ENCODE data around the gene EBP. TPM values are rescaled to one million over a fixed set of nuclear protein-coding genes. Genes with fewer than 3 reads are reported as not detected.
"Not testable (repeated sequence)": the region's sequence is repeated elsewhere in the genome, so short reads cannot be mapped to it uniquely, and the experiment has no call there.

Gene EBP
- polyA plus RNA-seq, 6 donors from 2014 or later, result 54.3 to 83.5 (median 64.1) TPM

- Mint-ChIP-seq H3K27ac (peak overlapping the region in 2 of 6 donors; percentile 37 to 87), H3K4me3 (no peak overlapping the region), H3K9me3 (peaks cover 0 to 5% (median 0%) of the 10 kb centered on the region in 7 donors), H3K27me3 (no peaks in the 10 kb centered on the region), H3K4me1 (peaks cover 8 to 19% (median 11%) of the 10 kb centered on the region in 3 donors), H3K36me3 (peaks cover 11 to 15% of the 10 kb centered on the region in 2 donors)
- no peak for ATAC-seq (ENCODE audit: low read depth in 2 of 2)
- no peak for DNase-seq
Measured at GRCh38 chrX:48516987-48517386, 4.6 kb upstream of the EBP start.

- not testable (repeated sequence) for DNase-seq; H3K9me3 Mint-ChIP-seq; ATAC-seq (ENCODE audit: low read depth in 2 of 2); H3K27ac Mint-ChIP-seq; H3K27me3 Mint-ChIP-seq; H3K4me3 Mint-ChIP-seq
- Mint-ChIP-seq H3K4me1 (peaks cover 8 to 30% (median 17%) of the 10 kb centered on the region in 3 donors), H3K36me3 (peaks cover 11 to 15% of the 10 kb centered on the region in 2 donors)
Measured at GRCh38 chrX:48519481-48519880, 2.1 kb upstream of the EBP start.

GRCh38 chrX:48520455-48520854, 1.2 kb upstream of the EBP start:
- Mint-ChIP-seq H3K36me3 (peaks cover 6 to 8% of the 10 kb centered on the region in 2 donors), H3K27me3 (no peaks in the 10 kb centered on the region), H3K4me3 (peak overlapping the region; percentile 52 to 99 (median 89)), H3K27ac (peak overlapping the region in 2 of 6 donors; percentile 20 to 94), H3K4me1 (peaks cover 8 to 30% (median 17%) of the 10 kb centered on the region in 3 donors), H3K9me3 (peaks cover 0 to 5% (median 0%) of the 10 kb centered on the region in 7 donors)
- ATAC-seq (ENCODE audit: low read depth in 2 of 2), result no peak
- no peak for DNase-seq

GRCh38 chrX:48520976-48521352, 644 bp upstream of the EBP start:
- DNase-seq, result no peak
- peaks cover 8 to 30% (median 17%) of the 10 kb centered on the region in 3 donors for H3K4me1 Mint-ChIP-seq
- peak overlapping the region; percentile 80 to 99 (median 92) for H3K4me3 Mint-ChIP-seq
- H3K27me3 Mint-ChIP-seq, result no peaks in the 10 kb centered on the region
- peak overlapping the region; percentile 20 to 99 (median 94) for H3K27ac Mint-ChIP-seq
- no peak for ATAC-seq (ENCODE audit: low read depth in 2 of 2)
- peaks cover 0 to 5% (median 0%) of the 10 kb centered on the region in 7 donors for H3K9me3 Mint-ChIP-seq
- peaks cover 5% of the 10 kb centered on the region in 2 donors for H3K36me3 Mint-ChIP-seq

GRCh38 chrX:48522291-48522690, 683 bp downstream of the EBP start:
- peaks cover 0 to 5% (median 0%) of the 10 kb centered on the region in 7 donors for H3K9me3 Mint-ChIP-seq
- peaks cover 0 to 5% of the 10 kb centered on the region in 2 donors for H3K36me3 Mint-ChIP-seq
- ATAC-seq (ENCODE audit: low read depth in 2 of 2) (no peak), DNase-seq (no peak)
- H3K4me1 Mint-ChIP-seq, result peaks cover 12 to 30% (median 17%) of the 10 kb centered on the region in 3 donors
- no peaks in the 10 kb centered on the region for H3K27me3 Mint-ChIP-seq
- peak overlapping the region in 3 of 6 donors; percentile 20 to 92 (median 70) for H3K27ac Mint-ChIP-seq
- H3K4me3 Mint-ChIP-seq, result peak overlapping the region; percentile 80 to 99 (median 92)

- Mint-ChIP-seq H3K4me1 (peaks cover 12 to 30% (median 17%) of the 10 kb centered on the region in 3 donors), H3K36me3 (peaks cover 0 to 10% of the 10 kb centered on the region in 2 donors), H3K9me3 (peaks cover 0 to 5% (median 0%) of the 10 kb centered on the region in 7 donors), H3K27me3 (no peaks in the 10 kb centered on the region), H3K4me3 (peak overlapping the region; percentile 32 to 83 (median 60)), H3K27ac (peak overlapping the region in 1 of 6 donors; percentile 61)
- ATAC-seq (ENCODE audit: low read depth in 2 of 2) (no peak), DNase-seq (no peak)
Measured at GRCh38 chrX:48523682-48524081, 2.1 kb downstream of the EBP start.

- H3K9me3 Mint-ChIP-seq; ATAC-seq (ENCODE audit: low read depth in 2 of 2); H3K27ac Mint-ChIP-seq; H3K27me3 Mint-ChIP-seq; H3K4me3 Mint-ChIP-seq; DNase-seq: not testable (repeated sequence)
- peaks cover 6 to 20% (median 11%) of the 10 kb centered on the region in 3 donors for H3K4me1 Mint-ChIP-seq
- H3K36me3 Mint-ChIP-seq, result peaks cover 0 to 10% of the 10 kb centered on the region in 2 donors
Measured at GRCh38 chrX:48525853-48526252, 4.2 kb downstream of the EBP start.

- ATAC-seq (ENCODE audit: low read depth in 2 of 2), result no peak
- peaks cover 0 to 4% (median 0%) of the 10 kb centered on the region in 3 donors for H3K4me1 Mint-ChIP-seq
- no peak overlapping the region for H3K27ac Mint-ChIP-seq
- H3K9me3 Mint-ChIP-seq, result peaks cover 0 to 3% (median 0%) of the 10 kb centered on the region in 7 donors
- H3K27me3 Mint-ChIP-seq, result no peaks in the 10 kb centered on the region
- DNase-seq, result no peak
- no peak overlapping the region for H3K4me3 Mint-ChIP-seq
- H3K36me3 Mint-ChIP-seq, result peaks cover 0 to 10% of the 10 kb centered on the region in 2 donors
Measured at GRCh38 chrX:48530736-48531135, 9.1 kb downstream of the EBP start.

GRCh38 chrX:48531358-48531959, 9.9 kb downstream of the EBP start:
- peaks cover 0 to 10% of the 10 kb centered on the region in 2 donors for H3K36me3 Mint-ChIP-seq
- no peaks in the 10 kb centered on the region for H3K27me3 Mint-ChIP-seq
- peaks cover 0 to 3% (median 0%) of the 10 kb centered on the region in 7 donors for H3K9me3 Mint-ChIP-seq
- no peak overlapping the region for H3K4me3 Mint-ChIP-seq
- ATAC-seq (ENCODE audit: low read depth in 2 of 2), result no peak
- DNase-seq, result no peak
- H3K4me1 Mint-ChIP-seq, result peaks cover 0 to 3% (median 0%) of the 10 kb centered on the region in 3 donors
- peak overlapping the region in 1 of 6 donors; percentile 6 for H3K27ac Mint-ChIP-seq

- peaks cover 0 to 3% (median 0%) of the 10 kb centered on the region in 7 donors for H3K9me3 Mint-ChIP-seq
- ATAC-seq (ENCODE audit: low read depth in 2 of 2) (no peak), DNase-seq (no peak)
- H3K36me3 Mint-ChIP-seq, result peaks cover 0 to 6% of the 10 kb centered on the region in 2 donors
- no peak overlapping the region for H3K27ac Mint-ChIP-seq
- no peaks in the 10 kb centered on the region for H3K27me3 Mint-ChIP-seq
- no peak overlapping the region for H3K4me3 Mint-ChIP-seq
- no peaks in the 10 kb centered on the region for H3K4me1 Mint-ChIP-seq
Measured at GRCh38 chrX:48532161-48532560, 10.6 kb downstream of the EBP start.

- no peaks in the 10 kb centered on the region for H3K27me3 Mint-ChIP-seq
- peaks cover 0 to 3% (median 0%) of the 10 kb centered on the region in 7 donors for H3K9me3 Mint-ChIP-seq
- DNase-seq (no peak), ATAC-seq (ENCODE audit: low read depth in 2 of 2) (no peak)
- no peaks in the 10 kb centered on the region for H3K4me1 Mint-ChIP-seq
- peaks cover 0 to 5% of the 10 kb centered on the region in 2 donors for H3K36me3 Mint-ChIP-seq
- H3K4me3 Mint-ChIP-seq, result no peak overlapping the region
- peak overlapping the region in 2 of 6 donors; percentile 47 to 76 for H3K27ac Mint-ChIP-seq
Measured at GRCh38 chrX:48533165-48533564, 11.6 kb downstream of the EBP start.

GRCh38 chrX:48538641-48539344, 17.2 kb downstream of the EBP start:
- Mint-ChIP-seq H3K4me1 (peaks cover 9 to 16% (median 14%) of the 10 kb centered on the region in 3 donors), H3K27me3 (no peaks in the 10 kb centered on the region), H3K27ac (peak overlapping the region; percentile 89 to 99 (median 97)), H3K9me3 (peaks cover 0 to 5% (median 0%) of the 10 kb centered on the region in 7 donors), H3K36me3 (no peaks in the 10 kb centered on the region), H3K4me3 (peak overlapping the region; percentile 80 to 97 (median 91))
- DNase-seq (no peak), ATAC-seq (ENCODE audit: low read depth in 2 of 2) (no peak)

- H3K27ac Mint-ChIP-seq, result peak within 1 kb of the TSS; percentile 89 to 99 (median 97)
- no peaks in the 10 kb centered on the region for H3K27me3 Mint-ChIP-seq
- ATAC-seq (ENCODE audit: low read depth in 2 of 2) (peak; percentile 83), DNase-seq (peak; percentile 95)
- H3K4me3 Mint-ChIP-seq, result peak within 1 kb of the TSS; percentile 80 to 97 (median 91)
- peaks cover 0 to 5% (median 0%) of the 10 kb centered on the region in 7 donors for H3K9me3 Mint-ChIP-seq
- H3K4me1 Mint-ChIP-seq, result peaks cover 9 to 16% (median 14%) of the 10 kb centered on the region in 3 donors
- no peaks in the 10 kb centered on the region for H3K36me3 Mint-ChIP-seq
Measured at GRCh38 chrX:48539345-48540027, 17.9 kb downstream of the EBP start, which contains the start of gene TBC1D25. TBC1D25 (plus strand) TSS chrX:48539714; CDS start chrX:48539798, 84 bp downstream.
